GM21786 (cell line): Measurements from ENCODE around the gene FOXL1.
"Not testable (repeated sequence)": the region's sequence is repeated elsewhere in the genome, so short reads cannot be mapped to it uniquely, and the experiment has no call there.

Source experiments
- ATAC-seq: cut with Tn5 transposase; IDR thresholded peaks from one replicate; pipeline ENCODE4 v1.9.1; 2021; ENCODE audit not compliant: unreplicated experiment

The FOXL1 gene

GRCh38 chr16:86579268-86580062, 1.1 kb downstream of the FOXL1 start:
- no peak for ATAC-seq

GRCh38 chr16:86580063-86580790, 1.9 kb downstream of the FOXL1 start:
- ATAC-seq: no peak

- no peak for ATAC-seq
These were observed 2.4 kb downstream of the FOXL1 start for GRCh38 chr16:86580791-86581170.

GRCh38 chr16:86581458-86581857, 3.1 kb downstream of the FOXL1 start:
- no peak for ATAC-seq

- no peak for ATAC-seq
These were observed 5.8 kb downstream of the FOXL1 start for GRCh38 chr16:86584071-86584685.

GRCh38 chr16:86584726-86585721, 6.7 kb downstream of the FOXL1 start:
- ATAC-seq: no peak

GRCh38 chr16:86585821-86586611, 7.7 kb downstream of the FOXL1 start:
- ATAC-seq: no peak

GRCh38 chr16:86587487-86587886, 9.1 kb downstream of the FOXL1 start:
- no peak for ATAC-seq

- ATAC-seq: not testable (repeated sequence)
These were observed 9.6 kb downstream of the FOXL1 start for GRCh38 chr16:86587955-86588354.

GRCh38 chr16:86590501-86591144, 12.3 kb downstream of the FOXL1 start:
- ATAC-seq: no peak

GRCh38 chr16:86591270-86591669, 12.9 kb downstream of the FOXL1 start:
- ATAC-seq: no peak

GRCh38 chr16:86593913-86594620, 15.7 kb downstream of the FOXL1 start:
- no peak for ATAC-seq

- no peak for ATAC-seq
These were observed 16.4 kb downstream of the FOXL1 start for GRCh38 chr16:86594721-86595120.

GRCh38 chr16:86595983-86596605, 17.7 kb downstream of the FOXL1 start:
- ATAC-seq: no peak

- no peak for ATAC-seq
These were observed 19.0 kb downstream of the FOXL1 start for GRCh38 chr16:86597126-86597879.

GRCh38 chr16:86597880-86598606, 19.7 kb downstream of the FOXL1 start:
- no peak for ATAC-seq
